Vagina (tissue), 2 donors: ENCODE measurements around the gene RBFOX1. TPM values are rescaled to one million over a fixed set of nuclear protein-coding genes. Genes with fewer than 3 reads are reported as not detected.

Source experiments
- DNase-seq, 2 donors: peaks; one replicate each; pipeline ENCODE4 v3.0.0-alpha.2; 2017; ENCODE audit errors: extremely low spot score in 2 of 2
- H3K27ac ChIP-seq: fragments of 200-600 bp; sonication (generic); one replicate; pipeline ENCODE4 v1.5.1; 2019
- H3K27me3 ChIP-seq: fragments of 200-600 bp; sonication (generic); one replicate; pipeline ENCODE4 v1.5.1; 2019
- H3K36me3 ChIP-seq, 2 donors: fragments of 200-600 bp; sonication (generic); one replicate each; pipeline ENCODE4 v1.5.1; 2017 to 2019
- H3K4me1 ChIP-seq: fragments of 200-600 bp; sonication (generic); one replicate; pipeline ENCODE4 v1.5.1; 2019
- H3K4me3 ChIP-seq, 2 donors: fragments of 200-600 bp; sonication (generic); 1 replicate in 1 of 2; 2 replicates in 1 of 2; pipeline ENCODE4 v1.5.1; 2016 to 2019
- H3K9me3 ChIP-seq: fragments of 200-600 bp; sonication (generic); one replicate; pipeline ENCODE4 v1.5.1; 2019
- CTCF ChIP-seq, 3 experiments: fragments of 450-650 bp in 2 of 3; fragments of 200-600 bp in 1 of 3; sonication (generic) in 1 of 3; IDR thresholded peaks; one replicate each; pipeline ENCODE4 v1.5.1; 2017 to 2019; ENCODE audit warnings: antibody characterized with exemption in 3 of 3, mild to moderate bottlenecking in 2 of 3, moderate library complexity in 2 of 3
- POLR2A ChIP-seq, 2 donors: fragments of 450-650 bp; IDR thresholded peaks; one replicate each; pipeline ENCODE4 v1.6.1; 2017; ENCODE audit warnings: antibody characterized with exemption in 2 of 2, mild to moderate bottlenecking in 2 of 2, moderate library complexity in 2 of 2
- POLR2AphosphoS5 ChIP-seq, 2 donors: sonication (generic); formaldehyde crosslinking; IDR thresholded peaks; one replicate each; pipeline ENCODE4 v1.9.0; 2017; ENCODE audit warnings: antibody characterized with exemption in 2 of 2, mild to moderate bottlenecking in 2 of 2, low read depth in 1 of 2; ENCODE audit not compliant: insufficient read depth in 1 of 2
- intact Hi-C: fragments of 100-400 bp; cut with DNase I; formaldehyde crosslinking; loops from one replicate; pipeline ENCODE4 v1.15.1; 2023
- total RNA-seq: library from RNA; depleted of rRNA; stranded (reverse); fragments of >200 nt; gene quantifications from one replicate; pipeline ENCODE4 v1.2.3, GENCODE V29; 2016

Gene RBFOX1
- total RNA-seq, 1 donor from 2014 or later, result 6.6 TPM

- DNase-seq, result no peak
- Histone ChIP-seq H3K4me3 (no peak overlapping the region), H3K9me3 (no peaks in the 10 kb centered on the region), H3K36me3 (no peaks in the 10 kb centered on the region), H3K4me1 (no peaks in the 10 kb centered on the region), H3K27ac (no peak overlapping the region), H3K27me3 (no peaks in the 10 kb centered on the region)
- intact Hi-C loops, result no loop called here
- TF ChIP-seq POLR2AphosphoS5 (IDR thresholded peaks at IDR 0.05; ENCODE audit: insufficient read depth in 1 of 2, low read depth in 1 of 2) (no peak), POLR2A (IDR thresholded peaks at IDR 0.05) (no peak), CTCF (IDR thresholded peaks at IDR 0.05) (no peak)
Measured at GRCh38 chr16:7615565-7615964, 282.9 kb downstream of the RBFOX1 start.

- no peaks in the 10 kb centered on the region for H3K27me3 ChIP-seq
- TF ChIP-seq POLR2A (IDR thresholded peaks at IDR 0.05) (no peak), POLR2AphosphoS5 (IDR thresholded peaks at IDR 0.05; ENCODE audit: insufficient read depth in 1 of 2, low read depth in 1 of 2) (no peak), CTCF (IDR thresholded peaks at IDR 0.05) (no peak)
- no peaks in the 10 kb centered on the region for H3K4me1 ChIP-seq
- no peak for DNase-seq
- no peak overlapping the region for H3K27ac ChIP-seq
- no peaks in the 10 kb centered on the region for H3K9me3 ChIP-seq
- no peak overlapping the region for H3K4me3 ChIP-seq
- intact Hi-C loops, result no loop called here
- no peaks in the 10 kb centered on the region for H3K36me3 ChIP-seq
Measured at GRCh38 chr16:7624871-7625766, 292.5 kb downstream of the RBFOX1 start.

GRCh38 chr16:7628981-7629380 lies 296.3 kb downstream of the RBFOX1 start:
- Histone ChIP-seq H3K9me3 (no peaks in the 10 kb centered on the region), H3K4me3 (no peak overlapping the region), H3K36me3 (no peaks in the 10 kb centered on the region), H3K4me1 (no peaks in the 10 kb centered on the region), H3K27me3 (no peaks in the 10 kb centered on the region), H3K27ac (no peak overlapping the region)
- intact Hi-C loops, result no loop called here
- no peak for TF ChIP-seq POLR2AphosphoS5 (IDR thresholded peaks at IDR 0.05; ENCODE audit: insufficient read depth in 1 of 2, low read depth in 1 of 2)
- TF ChIP-seq CTCF (IDR thresholded peaks at IDR 0.05), result no peak
- no peak for TF ChIP-seq POLR2A (IDR thresholded peaks at IDR 0.05)
- DNase-seq, result no peak

GRCh38 chr16:7629571-7629970 lies 296.9 kb downstream of the RBFOX1 start:
- Histone ChIP-seq H3K27ac (no peak overlapping the region), H3K27me3 (no peaks in the 10 kb centered on the region), H3K4me3 (no peak overlapping the region), H3K4me1 (no peaks in the 10 kb centered on the region), H3K9me3 (no peaks in the 10 kb centered on the region), H3K36me3 (no peaks in the 10 kb centered on the region)
- no peak for DNase-seq
- intact Hi-C loops, result no loop called here
- TF ChIP-seq CTCF (IDR thresholded peaks at IDR 0.05) (no peak), POLR2AphosphoS5 (IDR thresholded peaks at IDR 0.05; ENCODE audit: insufficient read depth in 1 of 2, low read depth in 1 of 2) (no peak), POLR2A (IDR thresholded peaks at IDR 0.05) (no peak)

- no peak for DNase-seq
- no peaks in the 10 kb centered on the region for H3K4me1 ChIP-seq
- no peaks in the 10 kb centered on the region for H3K9me3 ChIP-seq
- no peak overlapping the region for H3K27ac ChIP-seq
- H3K36me3 ChIP-seq, result no peaks in the 10 kb centered on the region
- intact Hi-C loops, result no loop called here
- no peak overlapping the region for H3K4me3 ChIP-seq
- no peaks in the 10 kb centered on the region for H3K27me3 ChIP-seq
- TF ChIP-seq POLR2AphosphoS5 (IDR thresholded peaks at IDR 0.05; ENCODE audit: insufficient read depth in 1 of 2, low read depth in 1 of 2), result no peak
- TF ChIP-seq CTCF (IDR thresholded peaks at IDR 0.05), result no peak
- TF ChIP-seq POLR2A (IDR thresholded peaks at IDR 0.05), result no peak
Measured at GRCh38 chr16:7637446-7637845, 304.8 kb downstream of the RBFOX1 start.
